ENCODE data around the gene STK31. TPM values are rescaled to one million over a fixed set of nuclear protein-coding genes. Genes with fewer than 3 reads are reported as not detected.

The STK31 gene
- total and polyA plus RNA-seq, 10 of the 15 experiments (the other 5 are each of a cell fraction or from before 2014, with no cell fraction given): 0.08 to 0.49 (median 0.17) TPM; not detected in 1

DNA sequence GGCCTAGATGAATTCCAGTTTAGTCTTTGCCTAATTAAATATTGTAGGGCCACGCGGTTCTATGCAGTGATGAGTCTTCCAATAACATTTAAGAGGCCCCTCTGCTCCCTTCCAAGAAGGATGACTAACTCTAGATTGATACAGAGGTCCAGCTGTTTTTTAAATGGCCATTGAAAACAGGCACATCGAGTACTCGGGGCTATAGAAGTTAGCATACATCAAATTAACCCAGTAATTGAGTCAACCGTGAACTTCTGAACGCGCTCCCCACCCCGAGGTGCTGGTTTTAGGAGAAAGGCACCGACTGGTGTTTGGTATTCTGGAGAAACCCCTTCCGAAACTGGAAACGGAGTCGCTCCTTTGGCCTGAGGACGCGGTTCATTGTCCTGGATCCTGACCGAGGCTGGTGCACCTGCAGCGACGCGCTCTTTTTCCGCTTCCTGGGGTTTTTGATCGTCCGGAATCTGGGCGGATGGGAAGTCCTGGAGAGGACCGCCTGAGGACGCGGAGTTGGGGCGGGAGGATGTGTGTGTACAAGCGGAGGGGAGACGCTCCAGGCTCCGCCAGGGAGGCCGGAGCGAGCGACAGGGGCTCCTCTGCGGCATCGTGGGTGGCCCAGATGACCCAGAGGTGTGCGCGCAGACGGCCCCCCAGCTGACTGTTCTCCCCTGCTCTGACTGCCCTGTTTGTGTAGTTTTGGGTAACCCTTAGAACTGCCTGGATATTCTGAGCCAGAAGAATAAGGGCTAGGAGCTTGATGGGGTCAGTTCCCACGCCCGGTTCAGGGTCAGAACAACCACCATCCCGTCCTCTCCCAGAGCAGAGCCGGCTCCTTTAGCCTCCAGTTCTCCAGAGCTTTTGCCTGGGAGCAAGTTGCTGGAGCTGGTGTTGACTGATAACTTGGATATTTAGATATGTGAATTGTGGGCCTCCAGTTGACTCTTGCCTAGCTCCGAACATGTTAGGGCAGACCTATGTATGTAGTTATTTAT, 29.3 kb upstream of the STK31 start:
- POLR2A ChIA-PET: interaction anchor here (0.6 to 1.0 kb wide), 2 partner anchors 20 to 40 kb away, joined by 4 to 7 read pairs; no protein-coding TSS in a partner anchor
- intact Hi-C loops (cut with micrococcal nuclease; ENCODE audit: unreplicated experiment) (loop anchor here (2.0 kb wide), 1 partner anchor 86 kb away; no protein-coding TSS in a partner anchor), in situ Hi-C loops (cut with MboI) (no loop called here)
- TSS peak; percentile 78 for BruUV-seq (replicated peaks)
- ATAC-seq (peak; percentile 68), DNase-seq (ENCODE audit: low read depth, low spot score) (no peak), FAIRE-seq (no peak)
- H3K9ac ChIP-seq (ENCODE audit: control insufficient read depth, insufficient read depth, low read length): peak overlapping the region; percentile 60
- peak overlapping the region; percentile 91 for H2AFZ ChIP-seq (ENCODE audit: control insufficient read depth, low read depth, low read length)
- H4K20me1 ChIP-seq (ENCODE audit: control insufficient read depth, insufficient read depth): no peaks in the 10 kb centered on the region
- 33% methylated on average over 42 of the region's 42 CpGs for WGBS (ENCODE audit: insufficient coverage, insufficient replicate concordance, low lambda C conversion rate, missing lambda C conversion rate)
- H3K27ac ChIP-seq (ENCODE audit: control insufficient read depth, insufficient read depth): peak overlapping the region; percentile 22
- no peaks in the 10 kb centered on the region for H3K36me3 ChIP-seq (ENCODE audit: control insufficient read depth in 2 of 2, insufficient read depth in 2 of 2, low read length in 1 of 2)
- H3K4me3 ChIP-seq: peak overlapping the region; percentile 84
- no peaks in the 10 kb centered on the region for H3K9me3 ChIP-seq (replicated peaks; ENCODE audit: control insufficient read depth, insufficient read depth, low read length)
- peak overlapping the region; percentile 96 for H3K4me2 ChIP-seq (ENCODE audit: control insufficient read depth, insufficient read depth)
- CTCF ChIA-PET: interaction anchor here (0.6 to 11.3 kb wide), 13 partner anchors 8 to 408 kb away, joined by 3 to 123 read pairs (median 4); no protein-coding TSS in a partner anchor
- H3K79me2 ChIP-seq (ENCODE audit: control insufficient read depth, insufficient read depth, low read length): peaks cover 11% of the 10 kb centered on the region
- SMC1A ChIA-PET (ENCODE audit: uncharacterized antibody, unreplicated experiment): interaction anchor here (0.7 to 3.6 kb wide), 7 partner anchors 11 to 227 kb away, joined by 3 to 21 read pairs (median 3); no protein-coding TSS in a partner anchor
- H3K27me3 ChIP-seq (replicated peaks in 1 of 2; ENCODE audit: control insufficient read depth in 2 of 2, insufficient read depth in 2 of 2, low read length in 1 of 2): no peaks in the 10 kb centered on the region
- RAD21 ChIA-PET (ENCODE audit: unreplicated experiment): interaction anchor here (0.6 to 2.5 kb wide), 5 partner anchors 16 to 595 kb away, joined by 3 to 8 read pairs (median 6); no protein-coding TSS in a partner anchor
- H3K4me1 ChIP-seq (ENCODE audit: control insufficient read depth, insufficient read depth, low read length): no peaks in the 10 kb centered on the region; the same call in 1 of the 2 replicates
- TF ChIP-seq EZH2 (IDR thresholded peaks at IDR 0.05; ENCODE audit: borderline replicate concordance, control insufficient read depth, low read depth, low read length) (no peak), NR2F1 (conservative IDR thresholded peaks at IDR 0.05) (peak; percentile 20; the same call in 1 of the 2 replicates), FOXM1 (IDR thresholded peaks at IDR 0.05; ENCODE audit: low read depth, low read length) (no peak), E2F4 (IDR thresholded peaks at IDR 0.05; ENCODE audit: low read depth, low read length) (no peak), IKZF2 (IDR thresholded peaks at IDR 0.05) (peak in 1 of 2 experiments; percentile 55; a peak in 1 of 4 replicates), ZBED1 (IDR thresholded peaks at IDR 0.05; ENCODE audit: borderline replicate concordance) (no peak), TBL1XR1 (IDR thresholded peaks at IDR 0.05; ENCODE audit: low read depth, low read length) (no peak), BCL11A (IDR thresholded peaks at IDR 0.05; ENCODE audit: low read depth, low read length) (no peak), CHD4 (IDR thresholded peaks at IDR 0.05) (no peak), HDAC6 (IDR thresholded peaks at IDR 0.05; ENCODE audit: unreplicated experiment) (no peak), EGR1 (IDR thresholded peaks at IDR 0.05; ENCODE audit: borderline replicate concordance in 1 of 2, low read depth in 2 of 2, low read length in 2 of 2) (no peak), IRF3 (IDR thresholded peaks at IDR 0.05) (no peak), MTA2 (IDR thresholded peaks at IDR 0.05; ENCODE audit: low read depth) (peak; percentile 25; the same call in 1 of the 2 replicates), TCF12 (IDR thresholded peaks at IDR 0.05; ENCODE audit: low read depth, low read length) (no peak), STAT3 (IDR thresholded peaks at IDR 0.05; ENCODE audit: low read depth, low read length) (no peak), NBN (IDR thresholded peaks at IDR 0.05) (peak; percentile 42; the same call in 1 of the 2 replicates)
- TF ChIP-seq, protein P1, sequence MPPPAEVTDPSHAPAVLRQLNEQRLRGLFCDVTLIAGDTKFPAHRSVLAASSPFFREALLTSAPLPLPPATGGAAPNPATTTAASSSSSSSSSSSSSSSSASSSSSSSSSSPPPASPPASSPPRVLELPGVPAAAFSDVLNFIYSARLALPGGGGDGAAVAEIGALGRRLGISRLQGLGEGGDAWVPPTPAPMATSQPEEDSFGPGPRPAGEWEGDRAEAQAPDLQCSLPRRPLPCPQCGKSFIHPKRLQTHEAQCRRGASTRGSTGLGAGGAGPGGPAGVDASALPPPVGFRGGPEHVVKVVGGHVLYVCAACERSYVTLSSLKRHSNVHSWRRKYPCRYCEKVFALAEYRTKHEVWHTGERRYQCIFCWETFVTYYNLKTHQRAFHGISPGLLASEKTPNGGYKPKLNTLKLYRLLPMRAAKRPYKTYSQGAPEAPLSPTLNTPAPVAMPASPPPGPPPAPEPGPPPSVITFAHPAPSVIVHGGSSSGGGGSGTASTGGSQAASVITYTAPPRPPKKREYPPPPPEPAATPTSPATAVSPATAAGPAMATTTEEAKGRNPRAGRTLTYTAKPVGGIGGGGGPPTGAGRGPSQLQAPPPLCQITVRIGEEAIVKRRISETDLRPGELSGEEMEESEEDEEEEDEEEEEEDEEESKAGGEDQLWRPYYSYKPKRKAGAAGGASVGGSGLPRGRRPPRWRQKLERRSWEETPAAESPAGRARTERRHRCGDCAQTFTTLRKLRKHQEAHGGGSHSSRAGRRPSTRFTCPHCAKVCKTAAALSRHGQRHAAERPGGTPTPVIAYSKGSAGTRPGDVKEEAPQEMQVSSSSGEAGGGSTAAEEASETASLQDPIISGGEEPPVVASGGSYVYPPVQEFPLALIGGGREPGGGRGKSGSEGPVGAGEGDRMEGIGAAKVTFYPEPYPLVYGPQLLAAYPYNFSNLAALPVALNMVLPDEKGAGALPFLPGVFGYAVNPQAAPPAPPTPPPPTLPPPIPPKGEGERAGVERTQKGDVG (CRISPR knock-in tag; IDR thresholded peaks at IDR 0.05): no peak

Data from GM12878 (cell line).